HG03025 (cell line): ENCODE results near the gene CD320.

Source experiments
- ATAC-seq: cut with Tn5 transposase; IDR thresholded peaks from one replicate; pipeline ENCODE4 v1.9.1; 2021; ENCODE audit warnings: mild to moderate bottlenecking, moderate library complexity; ENCODE audit not compliant: unreplicated experiment, low FRiP score

Gene CD320

GRCh38 chr19:8255426-8256125 lies 52.6 kb downstream of the CD320 start:
- ATAC-seq, result no peak

DNA sequence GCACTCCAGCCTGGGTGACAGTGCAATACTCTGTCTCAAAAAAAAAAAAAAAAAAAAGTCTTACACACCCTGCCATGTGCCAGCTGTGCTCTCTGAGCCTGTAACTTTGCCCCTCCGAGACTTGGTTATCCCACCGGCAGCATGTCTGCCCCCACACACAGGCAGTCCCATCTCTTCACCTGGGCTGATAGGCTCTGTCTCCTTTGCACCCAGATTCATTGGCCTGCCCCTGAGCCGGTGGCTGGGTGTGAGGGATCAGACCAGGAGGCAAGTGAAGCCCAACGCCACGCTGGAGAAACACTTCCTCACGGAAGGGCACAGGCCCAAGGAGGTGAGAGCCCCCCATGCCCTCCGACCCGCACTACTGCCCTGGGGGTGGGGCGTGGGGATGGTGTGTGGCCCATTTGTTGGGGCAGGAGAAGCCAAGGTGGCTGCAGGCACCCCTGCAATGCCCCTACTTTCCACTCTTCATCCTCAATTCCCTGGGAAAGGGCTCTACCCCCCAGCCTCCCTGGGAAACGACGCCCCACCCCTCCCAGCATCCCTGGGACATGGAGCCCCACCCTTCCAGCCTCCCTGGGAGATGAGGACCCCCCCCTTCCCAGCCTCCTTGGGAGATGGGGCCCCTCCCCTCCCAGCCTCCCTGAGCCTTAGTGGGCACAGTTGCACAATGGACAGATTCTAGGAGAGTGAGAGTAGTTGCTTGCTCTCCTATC lies 53.7 kb downstream of the CD320 start:
- no peak for ATAC-seq

DNA sequence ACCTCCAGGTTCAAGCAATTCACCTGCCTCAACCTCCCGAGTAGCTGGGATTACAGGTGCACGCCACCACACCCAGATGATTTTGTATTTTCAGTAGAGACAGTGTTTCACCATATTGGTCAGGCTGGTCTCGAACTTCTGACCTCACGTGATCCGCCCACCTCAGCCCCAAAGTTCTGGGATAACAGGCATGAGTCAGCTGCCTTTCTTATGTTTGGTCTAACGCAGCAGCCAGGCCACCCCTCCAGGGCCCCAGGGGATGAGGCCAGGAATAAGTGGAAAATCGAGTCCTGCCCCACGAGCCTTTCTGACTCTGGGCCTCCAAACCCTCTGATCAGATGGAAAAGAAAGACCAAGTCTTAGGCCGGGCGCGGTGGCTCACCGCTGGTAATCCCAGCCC lies 54.5 kb downstream of the CD320 start:
- no peak for ATAC-seq

DNA sequence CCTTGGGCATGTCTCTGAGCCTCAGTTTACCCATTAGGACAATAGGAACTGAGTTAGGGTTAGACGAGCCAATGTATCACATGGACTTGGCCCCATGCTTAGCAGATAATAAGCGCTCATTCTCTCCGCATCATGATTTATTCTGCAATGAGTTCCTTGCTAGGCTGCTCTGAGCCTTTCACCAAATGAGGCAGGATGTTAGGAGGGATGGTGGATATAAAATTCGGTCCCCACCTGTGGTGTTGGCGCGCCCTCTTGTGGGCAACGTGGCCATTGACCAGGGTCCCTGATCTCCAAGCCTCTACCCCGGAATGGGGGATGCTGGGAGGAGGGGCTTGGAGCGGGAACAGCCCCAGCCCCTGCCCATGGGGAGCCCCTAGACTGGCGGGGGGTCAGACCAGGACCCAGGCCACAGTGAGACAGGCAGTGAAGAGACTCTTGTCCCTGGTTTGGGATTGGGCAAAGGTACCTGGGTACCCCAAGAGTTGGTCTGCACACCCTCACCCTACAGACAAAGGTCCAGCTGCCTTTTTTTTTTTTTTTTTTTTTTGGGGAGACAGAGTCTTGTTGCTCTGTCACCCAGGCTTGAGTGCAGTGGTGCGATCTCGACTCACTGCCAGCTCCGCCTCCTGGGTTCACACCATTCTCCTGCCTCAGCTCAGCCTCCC lies 55.1 kb downstream of the CD320 start:
- ATAC-seq, result no peak
